HG02588 (cell line): ENCODE measurements around the gene ADORA1.

Experiments
- ATAC-seq: cut with Tn5 transposase; IDR thresholded peaks from one replicate; pipeline ENCODE4 v1.9.1; 2021; ENCODE audit warnings: mild to moderate bottlenecking, moderate library complexity; ENCODE audit not compliant: unreplicated experiment

ADORA1 gene

GRCh38 chr1:203185585-203185984 lies 58.1 kb downstream of the ADORA1 start:
- ATAC-seq: no peak

- no peak for ATAC-seq
Measured at GRCh38 chr1:203186091-203186445, 58.5 kb downstream of the ADORA1 start.

- ATAC-seq: no peak
Measured at GRCh38 chr1:203186446-203187303, 59.1 kb downstream of the ADORA1 start, which contains the start of gene CHI3L1. Gene CHI3L1, minus strand, starts transcription at chr1:203186704. Its CDS starts 81 bp downstream, at chr1:203186623.

GRCh38 chr1:203187304-203187685 lies 59.8 kb downstream of the ADORA1 start:
- no peak for ATAC-seq

- ATAC-seq: no peak
Measured at GRCh38 chr1:203187689-203188264, 60.3 kb downstream of the ADORA1 start.

- ATAC-seq: no peak
Measured at GRCh38 chr1:203188686-203189232, 61.2 kb downstream of the ADORA1 start.

- ATAC-seq: no peak
Measured at GRCh38 chr1:203189951-203190352, 62.4 kb downstream of the ADORA1 start.

- ATAC-seq: no peak
Measured at GRCh38 chr1:203190949-203191348, 63.4 kb downstream of the ADORA1 start.

- no peak for ATAC-seq
Measured at GRCh38 chr1:203196371-203196770, 68.8 kb downstream of the ADORA1 start.

GRCh38 chr1:203197625-203198024 lies 70.1 kb downstream of the ADORA1 start:
- no peak for ATAC-seq

GRCh38 chr1:203199002-203199401 lies 71.5 kb downstream of the ADORA1 start:
- no peak for ATAC-seq

- ATAC-seq: no peak
Measured at GRCh38 chr1:203199481-203199815, 71.9 kb downstream of the ADORA1 start.

GRCh38 chr1:203199816-203200571 lies 72.5 kb downstream of the ADORA1 start:
- ATAC-seq: no peak

GRCh38 chr1:203200916-203201315 lies 73.4 kb downstream of the ADORA1 start:
- no peak for ATAC-seq

GRCh38 chr1:203201516-203202205 lies 74.1 kb downstream of the ADORA1 start:
- ATAC-seq: no peak

- ATAC-seq: no peak
Measured at GRCh38 chr1:203202431-203203245, 75.1 kb downstream of the ADORA1 start.

- no peak for ATAC-seq
Measured at GRCh38 chr1:203204756-203205155, 77.2 kb downstream of the ADORA1 start.

GRCh38 chr1:203206129-203206687 lies 78.7 kb downstream of the ADORA1 start:
- ATAC-seq: no peak

- ATAC-seq: no peak
Measured at GRCh38 chr1:203207751-203208150, 80.2 kb downstream of the ADORA1 start.

GRCh38 chr1:203208181-203208580 lies 80.7 kb downstream of the ADORA1 start:
- no peak for ATAC-seq
